Adrenal gland (tissue), 5 donors: ENCODE results near the gene CFAP45.
"Not testable (repeated sequence)": the region's sequence is repeated elsewhere in the genome, so short reads cannot be mapped to it uniquely, and the experiment has no call there.

Source experiments
- POLR2A ChIP-seq, 2 donors: fragments of 450-650 bp; IDR thresholded peaks; one replicate each; pipeline ENCODE4 v1.6.1; 2017; ENCODE audit warnings: antibody characterized with exemption in 2 of 2, mild to moderate bottlenecking in 2 of 2, moderate library complexity in 1 of 2
- TF ChIP-seq, protein P1 (sequence below), 6 experiments: fragments of 450-650 bp in 4 of 6; fragments of 200-600 bp in 2 of 6; sonication (generic) in 1 of 6; IDR thresholded peaks; 1 replicate in 5 of 6; 2 replicates in 1 of 6; pipeline versions ENCODE4 v1.5.1 to v1.8.0; 2016 to 2021; ENCODE audit warnings: antibody characterized with exemption in 6 of 6, mild to moderate bottlenecking in 2 of 6, moderate library complexity in 1 of 6
- donor health status: DM: no; HTN: no; CAD: no.

- TF ChIP-seq POLR2A (IDR thresholded peaks at IDR 0.05), result not testable (repeated sequence)
- TF ChIP-seq, protein P1, sequence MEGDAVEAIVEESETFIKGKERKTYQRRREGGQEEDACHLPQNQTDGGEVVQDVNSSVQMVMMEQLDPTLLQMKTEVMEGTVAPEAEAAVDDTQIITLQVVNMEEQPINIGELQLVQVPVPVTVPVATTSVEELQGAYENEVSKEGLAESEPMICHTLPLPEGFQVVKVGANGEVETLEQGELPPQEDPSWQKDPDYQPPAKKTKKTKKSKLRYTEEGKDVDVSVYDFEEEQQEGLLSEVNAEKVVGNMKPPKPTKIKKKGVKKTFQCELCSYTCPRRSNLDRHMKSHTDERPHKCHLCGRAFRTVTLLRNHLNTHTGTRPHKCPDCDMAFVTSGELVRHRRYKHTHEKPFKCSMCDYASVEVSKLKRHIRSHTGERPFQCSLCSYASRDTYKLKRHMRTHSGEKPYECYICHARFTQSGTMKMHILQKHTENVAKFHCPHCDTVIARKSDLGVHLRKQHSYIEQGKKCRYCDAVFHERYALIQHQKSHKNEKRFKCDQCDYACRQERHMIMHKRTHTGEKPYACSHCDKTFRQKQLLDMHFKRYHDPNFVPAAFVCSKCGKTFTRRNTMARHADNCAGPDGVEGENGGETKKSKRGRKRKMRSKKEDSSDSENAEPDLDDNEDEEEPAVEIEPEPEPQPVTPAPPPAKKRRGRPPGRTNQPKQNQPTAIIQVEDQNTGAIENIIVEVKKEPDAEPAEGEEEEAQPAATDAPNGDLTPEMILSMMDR (IDR thresholded peaks at IDR 0.05), result not testable (repeated sequence)
These were observed 4.1 kb upstream of the CFAP45 start for GRCh38 chr1:159904036-159904435.
